Glutamatergic neuron (in vitro differentiated cells): Measurements from ENCODE around the gene ZKSCAN2. TPM values are rescaled to one million over a fixed set of nuclear protein-coding genes. Genes with fewer than 3 reads are reported as not detected.

Source experiments
- DNase-seq: peaks from one replicate; pipeline ENCODE4 v3.0.0; 2022
- H3K27ac Mint-ChIP-seq: one replicate; pipeline ENCODE4 v1.8.0; 2020; ENCODE audit warnings: mild to moderate bottlenecking, mixed read lengths, inconsistent platforms; ENCODE audit not compliant: unreplicated experiment
- H3K27me3 Mint-ChIP-seq: one replicate; pipeline ENCODE4 v1.8.0; 2020; ENCODE audit warnings: mild to moderate bottlenecking, moderate library complexity, mixed read lengths, inconsistent platforms; ENCODE audit not compliant: unreplicated experiment
- H3K36me3 Mint-ChIP-seq: one replicate; pipeline ENCODE4 v1.8.0; 2020; ENCODE audit warnings: mild to moderate bottlenecking, mixed read lengths, inconsistent platforms; ENCODE audit not compliant: unreplicated experiment
- H3K4me1 Mint-ChIP-seq: one replicate; pipeline ENCODE4 v1.8.0; 2020; ENCODE audit warnings: mild to moderate bottlenecking, low read depth, mixed read lengths, inconsistent platforms; ENCODE audit not compliant: unreplicated experiment
- H3K4me3 Mint-ChIP-seq: one replicate; pipeline ENCODE4 v1.8.0; 2020; ENCODE audit warnings: mild to moderate bottlenecking, mixed read lengths, inconsistent platforms; ENCODE audit not compliant: unreplicated experiment
- H3K9me3 Mint-ChIP-seq: one replicate; pipeline ENCODE4 v1.8.0; 2020; ENCODE audit warnings: mild to moderate bottlenecking, moderate library complexity, mixed read lengths, inconsistent platforms; ENCODE audit not compliant: unreplicated experiment
- CTCF ChIP-seq: fragments of 200-600 bp; sonication (generic); IDR thresholded peaks from one replicate; pipeline ENCODE4 v1.5.0; 2021; ENCODE audit not compliant: partially characterized antibody, unreplicated experiment
- total RNA-seq: library from RNA; stranded (reverse); fragmentation: NEBNext Ultra II Directional; extraction: Animal tissue kit (Norgen Biotek cat#: 25700); gene quantifications from one replicate; pipeline ENCODE4 v1.2.1, GENCODE V29; 2021; ENCODE audit not compliant: unreplicated experiment

ZKSCAN2 gene
- total RNA-seq, 1 donor from 2014 or later = 16.6 TPM

GRCh38 chr16:25291580-25291979, 33.9 kb upstream of the ZKSCAN2 start:
- DNase-seq = no peak
- no peaks in the 10 kb centered on the region for H3K4me1 Mint-ChIP-seq
- no peak for TF ChIP-seq CTCF
- peaks cover 6% of the 10 kb centered on the region for H3K36me3 Mint-ChIP-seq
- peaks cover 6% of the 10 kb centered on the region for H3K9me3 Mint-ChIP-seq
- no peaks in the 10 kb centered on the region for H3K27me3 Mint-ChIP-seq
- H3K27ac Mint-ChIP-seq = no peak overlapping the region
- H3K4me3 Mint-ChIP-seq = no peak overlapping the region

GRCh38 chr16:25289466-25289865, 31.8 kb upstream of the ZKSCAN2 start:
- TF ChIP-seq CTCF = no peak
- Mint-ChIP-seq H3K27ac (no peak overlapping the region), H3K4me1 (no peaks in the 10 kb centered on the region), H3K4me3 (no peak overlapping the region), H3K27me3 (no peaks in the 10 kb centered on the region), H3K9me3 (peaks cover 6% of the 10 kb centered on the region), H3K36me3 (peaks cover 6% of the 10 kb centered on the region)
- no peak for DNase-seq

- H3K4me1 Mint-ChIP-seq = peaks cover 4% of the 10 kb centered on the region
- H3K4me3 Mint-ChIP-seq = no peak overlapping the region
- no peak for TF ChIP-seq CTCF
- H3K27me3 Mint-ChIP-seq = peaks cover 8% of the 10 kb centered on the region
- peaks cover 11% of the 10 kb centered on the region for H3K9me3 Mint-ChIP-seq
- peak overlapping the region; percentile 72 for H3K27ac Mint-ChIP-seq
- H3K36me3 Mint-ChIP-seq = no peaks in the 10 kb centered on the region
- DNase-seq = no peak
These were observed 21.8 kb upstream of the ZKSCAN2 start for GRCh38 chr16:25279491-25279890.

- Mint-ChIP-seq H3K36me3 (no peaks in the 10 kb centered on the region), H3K27ac (no peak overlapping the region), H3K4me3 (no peak overlapping the region), H3K4me1 (no peaks in the 10 kb centered on the region), H3K27me3 (peaks cover 5% of the 10 kb centered on the region), H3K9me3 (peaks cover 2% of the 10 kb centered on the region)
- TF ChIP-seq CTCF = no peak
- DNase-seq = no peak
These were observed 13.8 kb upstream of the ZKSCAN2 start for GRCh38 chr16:25271421-25271820.

GRCh38 chr16:25270577-25270976, 12.9 kb upstream of the ZKSCAN2 start:
- no peak overlapping the region for H3K27ac Mint-ChIP-seq
- no peaks in the 10 kb centered on the region for H3K4me1 Mint-ChIP-seq
- TF ChIP-seq CTCF = no peak
- H3K36me3 Mint-ChIP-seq = no peaks in the 10 kb centered on the region
- no peak for DNase-seq
- H3K4me3 Mint-ChIP-seq = no peak overlapping the region
- H3K9me3 Mint-ChIP-seq = peaks cover 2% of the 10 kb centered on the region
- peaks cover 5% of the 10 kb centered on the region for H3K27me3 Mint-ChIP-seq
